Measurements from ENCODE around the gene LRRC4B. TPM values are rescaled to one million over a fixed set of nuclear protein-coding genes. Genes with fewer than 3 reads are reported as not detected.
"Not testable (repeated sequence)": the region's sequence is repeated elsewhere in the genome, so short reads cannot be mapped to it uniquely, and the experiment has no call there.

LRRC4B gene
- total and polyA plus RNA-seq, 2 experiments from 2014 or later: 5.8 to 56.4 TPM

GRCh38 chr19:50580240-50580639 is 12.0 kb upstream of the LRRC4B start:
- Histone ChIP-seq H3K27ac (peak overlapping the region; percentile 95), H3K9me3 (ENCODE audit: low read depth) (no peaks in the 10 kb centered on the region), H3K36me3 (no peaks in the 10 kb centered on the region), H3K27me3 (no peaks in the 10 kb centered on the region), H3K4me1 (ENCODE audit: low read depth) (peaks cover 13% of the 10 kb centered on the region), H3K4me3 (no peak overlapping the region)
- no peak for DNase-seq (ENCODE audit: low read depth in 1 of 2, low spot score in 1 of 2)
- TF ChIP-seq CTCF (IDR thresholded peaks at IDR 0.05; ENCODE audit: low read depth, low read length): no peak

DNA sequence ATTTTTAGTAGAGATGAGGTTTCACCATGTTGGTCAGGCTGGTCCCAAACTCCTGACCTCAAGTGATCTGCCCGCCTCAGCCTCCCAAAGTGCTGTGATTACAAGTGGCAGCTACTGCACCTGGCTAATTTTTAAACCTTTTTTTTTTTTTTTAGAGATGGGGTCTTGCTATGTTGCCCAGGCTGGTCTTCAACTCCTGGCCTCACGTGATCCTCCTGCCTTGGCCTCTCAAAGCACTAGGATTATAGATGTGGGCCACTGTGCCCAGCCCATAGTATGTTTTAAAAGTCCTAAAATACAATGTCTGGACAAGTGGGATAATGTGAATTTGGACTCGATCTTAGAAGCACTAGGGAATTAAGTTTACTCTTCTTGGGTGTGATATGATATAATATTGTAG is 8.5 kb upstream of the LRRC4B start:
- not testable (repeated sequence) for H3K27ac ChIP-seq; DNase-seq (ENCODE audit: low read depth in 1 of 2, low spot score in 1 of 2); H3K36me3 ChIP-seq; H3K27me3 ChIP-seq; H3K9me3 ChIP-seq (ENCODE audit: low read depth); H3K4me3 ChIP-seq
- H3K4me1 ChIP-seq (ENCODE audit: low read depth): peaks cover 13% of the 10 kb centered on the region

GRCh38 chr19:50573741-50574461 is 5.7 kb upstream of the LRRC4B start:
- H3K27ac ChIP-seq: no peak overlapping the region
- H3K4me3 ChIP-seq: no peak overlapping the region
- no peak for TF ChIP-seq CTCF (IDR thresholded peaks at IDR 0.05; ENCODE audit: low read depth, low read length)
- no peak for DNase-seq (ENCODE audit: low read depth in 1 of 2, low spot score in 1 of 2)
- H3K27me3 ChIP-seq: peaks cover 4% of the 10 kb centered on the region
- H3K4me1 ChIP-seq (ENCODE audit: low read depth): no peaks in the 10 kb centered on the region
- H3K9me3 ChIP-seq (ENCODE audit: low read depth): no peaks in the 10 kb centered on the region
- no peaks in the 10 kb centered on the region for H3K36me3 ChIP-seq

GRCh38 chr19:50570997-50571396 is 2.8 kb upstream of the LRRC4B start:
- Histone ChIP-seq H3K27ac (no peak overlapping the region), H3K36me3 (no peaks in the 10 kb centered on the region), H3K4me1 (ENCODE audit: low read depth) (peaks cover 14% of the 10 kb centered on the region), H3K4me3 (no peak overlapping the region), H3K27me3 (peaks cover 22% of the 10 kb centered on the region), H3K9me3 (ENCODE audit: low read depth) (no peaks in the 10 kb centered on the region)
- DNase-seq (ENCODE audit: low read depth in 1 of 2, low spot score in 1 of 2): no peak
- TF ChIP-seq CTCF (IDR thresholded peaks at IDR 0.05; ENCODE audit: low read depth, low read length): no peak

- no peak for TF ChIP-seq CTCF (IDR thresholded peaks at IDR 0.05; ENCODE audit: low read depth, low read length)
- DNase-seq (ENCODE audit: low read depth in 1 of 2, low spot score in 1 of 2): no peak
- H3K4me1 ChIP-seq (ENCODE audit: low read depth): peaks cover 15% of the 10 kb centered on the region
- no peak overlapping the region for H3K4me3 ChIP-seq
- H3K9me3 ChIP-seq (ENCODE audit: low read depth): no peaks in the 10 kb centered on the region
- no peak overlapping the region for H3K27ac ChIP-seq
- no peaks in the 10 kb centered on the region for H3K36me3 ChIP-seq
- peaks cover 32% of the 10 kb centered on the region for H3K27me3 ChIP-seq
Measured at GRCh38 chr19:50569938-50570540, 1.8 kb upstream of the LRRC4B start.

Data from cardiac muscle cell (in vitro differentiated cells and primary cell).